Measurements from ENCODE around the gene TMEM87A.

GRCh38 chr15:42231088-42231487 is 42.1 kb downstream of the TMEM87A start:
- TF ChIP-seq POLR2A (IDR thresholded peaks at IDR 0.05) (no peak), CTCF (IDR thresholded peaks at IDR 0.05) (no peak)

Measured in body of pancreas (tissue), 4 donors.